Measurements from ENCODE around the gene CDKN1C.

The CDKN1C gene

GRCh38 chr11:2834503-2835273, 50.9 kb downstream of the CDKN1C start:
- no peak for DNase-seq (ENCODE audit: low spot score)
- TF ChIP-seq, protein P1, sequence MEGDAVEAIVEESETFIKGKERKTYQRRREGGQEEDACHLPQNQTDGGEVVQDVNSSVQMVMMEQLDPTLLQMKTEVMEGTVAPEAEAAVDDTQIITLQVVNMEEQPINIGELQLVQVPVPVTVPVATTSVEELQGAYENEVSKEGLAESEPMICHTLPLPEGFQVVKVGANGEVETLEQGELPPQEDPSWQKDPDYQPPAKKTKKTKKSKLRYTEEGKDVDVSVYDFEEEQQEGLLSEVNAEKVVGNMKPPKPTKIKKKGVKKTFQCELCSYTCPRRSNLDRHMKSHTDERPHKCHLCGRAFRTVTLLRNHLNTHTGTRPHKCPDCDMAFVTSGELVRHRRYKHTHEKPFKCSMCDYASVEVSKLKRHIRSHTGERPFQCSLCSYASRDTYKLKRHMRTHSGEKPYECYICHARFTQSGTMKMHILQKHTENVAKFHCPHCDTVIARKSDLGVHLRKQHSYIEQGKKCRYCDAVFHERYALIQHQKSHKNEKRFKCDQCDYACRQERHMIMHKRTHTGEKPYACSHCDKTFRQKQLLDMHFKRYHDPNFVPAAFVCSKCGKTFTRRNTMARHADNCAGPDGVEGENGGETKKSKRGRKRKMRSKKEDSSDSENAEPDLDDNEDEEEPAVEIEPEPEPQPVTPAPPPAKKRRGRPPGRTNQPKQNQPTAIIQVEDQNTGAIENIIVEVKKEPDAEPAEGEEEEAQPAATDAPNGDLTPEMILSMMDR (IDR thresholded peaks at IDR 0.05; ENCODE audit: extremely low read depth, missing control alignments), result no peak

GRCh38 chr11:2833716-2834502, 51.7 kb downstream of the CDKN1C start:
- DNase-seq (ENCODE audit: low spot score), result no peak
- TF ChIP-seq, protein P1 (IDR thresholded peaks at IDR 0.05; ENCODE audit: extremely low read depth, missing control alignments), result no peak
